ENCODE data around the gene RAVER1. TPM values are rescaled to one million over a fixed set of nuclear protein-coding genes. Genes with fewer than 3 reads are reported as not detected.
A peak's percentile ranks its signal among the peaks of the same experiment; 100 is the strongest.

Gene RAVER1
- total and polyA plus RNA-seq, 9 of the 15 experiments (the other 6 are each of a cell fraction or from before 2014, with no cell fraction given) = 0.06 to 113 (median 7.0) TPM

GRCh38 chr19:10271543-10272086 is 61.7 kb downstream of the RAVER1 start:
- peaks cover 30% of the 10 kb centered on the region for H3K79me2 ChIP-seq (ENCODE audit: control insufficient read depth, insufficient read depth, low read length)
- intact Hi-C loops (cut with micrococcal nuclease) = loop anchor here (1.0 to 2.0 kb wide), 2 partner anchors 62 to 109 kb away; partner anchors contain the start of genes RAVER1 and TYK2
- peak; percentile 65 for FAIRE-seq

More at GRCh38 chr19:10271543-10272086, 61.7 kb downstream of the RAVER1 start:
- H3K4me1 ChIP-seq (replicated peaks in 1 of 2; ENCODE audit: control insufficient read depth in 2 of 2, insufficient read depth in 2 of 2, low read length in 2 of 2) = peaks cover 16 to 33% of the 10 kb centered on the region in 2 experiments; a peak in 4 of 5 replicates
- peak overlapping the region; percentile 73 to 93 for H3K9ac ChIP-seq (ENCODE audit: insufficient read depth in 1 of 2, low read depth in 2 of 2, low read length in 2 of 2)
- H3K4me3 ChIP-seq = peak overlapping the region; percentile 48
- H3K27me3 ChIP-seq (ENCODE audit: control insufficient read depth in 2 of 2, insufficient read depth in 2 of 2, low read length in 2 of 2) = no peaks in the 10 kb centered on the region
- in situ Hi-C loops (cut with MboI) = loop anchor here (5.0 kb wide), 1 partner anchor 116 kb away; no protein-coding TSS in a partner anchor
- peak in 3 of 4 experiments; percentile 28 to 45 (median 43) for DNase-seq (ENCODE audit: extremely low read depth in 1 of 4, low spot score in 3 of 4)
- ChIA-PET POLR2A (interaction anchor here (0.6 to 3.7 kb wide), 13 partner anchors 7 to 147 kb away, joined by 3 to 74 read pairs (median 6); partner anchors contain the start of genes ICAM4, ICAM5 and TYK2), CTCF (ENCODE audit: low intra/inter-chr PET ratio) (interaction anchor here (0.6 to 3.9 kb wide), 2 partner anchors 117 to 201 kb away, joined by 3 to 77 read pairs; no protein-coding TSS in a partner anchor)
- WGBS (ENCODE audit: insufficient coverage, low coverage, missing lambda C conversion rate) = 21% methylated on average over 12 of the region's 12 CpGs
- TSS peak; percentile 82 for BruUV-seq (replicated peaks)
- peak; percentile 9; the same call in 2 of the 3 replicates for ATAC-seq
- H3K9me3 ChIP-seq (replicated peaks; ENCODE audit: control insufficient read depth, insufficient read depth, low read depth, low read length) = no peaks in the 10 kb centered on the region
- peak overlapping the region; percentile 91 for H2AFZ ChIP-seq (ENCODE audit: low read depth, low read length)
- no peaks in the 10 kb centered on the region for H3K9me1 ChIP-seq (ENCODE audit: control insufficient read depth, insufficient read depth, low read length)
- peak overlapping the region; percentile 76 for H3K4me2 ChIP-seq (ENCODE audit: insufficient read depth, low read length)
- H3K27ac ChIP-seq (ENCODE audit: extremely low read depth, low read depth, low read length) = peak overlapping the region; percentile 81; the same call in 2 of the 3 replicates
- TF ChIP-seq NFIC (IDR thresholded peaks at IDR 0.05) = peak; percentile 100
- TF ChIP-seq ZBTB7A (IDR thresholded peaks at IDR 0.05; ENCODE audit: borderline replicate concordance, control insufficient read depth, low read depth, low read length) = peak; percentile 35; the same call in 1 of the 2 replicates
- no peak for TF ChIP-seq ZNF609 (CRISPR knock-in tag; IDR thresholded peaks at IDR 0.05; ENCODE audit: borderline replicate concordance)
- TF ChIP-seq, protein P1, sequence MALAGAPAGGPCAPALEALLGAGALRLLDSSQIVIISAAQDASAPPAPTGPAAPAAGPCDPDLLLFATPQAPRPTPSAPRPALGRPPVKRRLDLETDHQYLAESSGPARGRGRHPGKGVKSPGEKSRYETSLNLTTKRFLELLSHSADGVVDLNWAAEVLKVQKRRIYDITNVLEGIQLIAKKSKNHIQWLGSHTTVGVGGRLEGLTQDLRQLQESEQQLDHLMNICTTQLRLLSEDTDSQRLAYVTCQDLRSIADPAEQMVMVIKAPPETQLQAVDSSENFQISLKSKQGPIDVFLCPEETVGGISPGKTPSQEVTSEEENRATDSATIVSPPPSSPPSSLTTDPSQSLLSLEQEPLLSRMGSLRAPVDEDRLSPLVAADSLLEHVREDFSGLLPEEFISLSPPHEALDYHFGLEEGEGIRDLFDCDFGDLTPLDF (CRISPR knock-in tag; IDR thresholded peaks at IDR 0.05) = no peak
- 0 out of 2 replicates have a peak, but pooled peaks have one; percentile 9 for TF ChIP-seq ZNF24 (IDR thresholded peaks at IDR 0.05)
- TF ChIP-seq, protein P2, sequence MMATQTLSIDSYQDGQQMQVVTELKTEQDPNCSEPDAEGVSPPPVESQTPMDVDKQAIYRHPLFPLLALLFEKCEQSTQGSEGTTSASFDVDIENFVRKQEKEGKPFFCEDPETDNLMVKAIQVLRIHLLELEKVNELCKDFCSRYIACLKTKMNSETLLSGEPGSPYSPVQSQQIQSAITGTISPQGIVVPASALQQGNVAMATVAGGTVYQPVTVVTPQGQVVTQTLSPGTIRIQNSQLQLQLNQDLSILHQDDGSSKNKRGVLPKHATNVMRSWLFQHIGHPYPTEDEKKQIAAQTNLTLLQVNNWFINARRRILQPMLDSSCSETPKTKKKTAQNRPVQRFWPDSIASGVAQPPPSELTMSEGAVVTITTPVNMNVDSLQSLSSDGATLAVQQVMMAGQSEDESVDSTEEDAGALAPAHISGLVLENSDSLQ (IDR thresholded peaks at IDR 0.05) = peak; percentile 70
- TF ChIP-seq SMAD1 (IDR thresholded peaks at IDR 0.05; ENCODE audit: low read depth, low read length, partially characterized antibody) = peak; percentile 96
- no peak for TF ChIP-seq TOE1 (IDR thresholded peaks at IDR 0.05; ENCODE audit: borderline replicate concordance)
- TF ChIP-seq TOE1 (CRISPR knock-in tag; IDR thresholded peaks at IDR 0.05; ENCODE audit: borderline replicate concordance, low read depth) = no peak
- TF ChIP-seq ZNF282 (CRISPR knock-in tag; IDR thresholded peaks at IDR 0.05) = 0 out of 2 replicates have a peak, but pooled peaks have one; percentile 57
- peak; percentile 98 for TF ChIP-seq NFIX (CRISPR knock-in tag; IDR thresholded peaks at IDR 0.05; ENCODE audit: low read depth)
- peaks cover 28% of the 10 kb centered on the region; the same call in 2 of the 3 replicates for H3K36me3 ChIP-seq (ENCODE audit: control insufficient read depth, insufficient read depth, low read length)
- H4K20me1 ChIP-seq (replicated peaks; ENCODE audit: control insufficient read depth, insufficient read depth, low read length) = no peaks in the 10 kb centered on the region

Data from K562 (cell line).